RCC 7860 (cell line): Measurements from ENCODE around the gene UBE3C.

ENCODE experiments used
- DNase-seq: peaks from one replicate; pipeline ENCODE4 v3.0.0-alpha.2; 2015; ENCODE audit warnings: low spot score
- FAIRE-seq: peaks from 2 replicates; lab custom pipeline; 2012; peaks lifted over from hg19 to GRCh38; lab: Jason Lieb, UNC

Gene UBE3C

GRCh38 chr7:157282141-157282801, 143.5 kb downstream of the UBE3C start:
- no peak for FAIRE-seq
- DNase-seq = no peak

- DNase-seq (no peak), FAIRE-seq (no peak)
Measured at GRCh38 chr7:157284229-157285014, 145.7 kb downstream of the UBE3C start.

- DNase-seq (no peak), FAIRE-seq (no peak)
Measured at GRCh38 chr7:157291404-157292080, 152.8 kb downstream of the UBE3C start.

- no peak for FAIRE-seq
- no peak for DNase-seq
Measured at GRCh38 chr7:157292258-157292657, 153.5 kb downstream of the UBE3C start.

GRCh38 chr7:157292770-157293412, 154.2 kb downstream of the UBE3C start:
- no peak for DNase-seq
- FAIRE-seq = no peak

- DNase-seq (no peak), FAIRE-seq (no peak)
Measured at GRCh38 chr7:157293413-157293788, 154.7 kb downstream of the UBE3C start.

GRCh38 chr7:157294773-157295172, 156.0 kb downstream of the UBE3C start:
- DNase-seq (no peak), FAIRE-seq (no peak)

GRCh38 chr7:157295338-157295737, 156.6 kb downstream of the UBE3C start:
- DNase-seq = no peak
- FAIRE-seq = no peak

GRCh38 chr7:157297185-157297584, 158.5 kb downstream of the UBE3C start:
- FAIRE-seq (no peak), DNase-seq (no peak)

- DNase-seq (no peak), FAIRE-seq (no peak)
Measured at GRCh38 chr7:157299317-157299612, 160.5 kb downstream of the UBE3C start.

GRCh38 chr7:157299613-157300368, 161.1 kb downstream of the UBE3C start:
- FAIRE-seq = no peak
- DNase-seq = peak; percentile 8

- DNase-seq (no peak), FAIRE-seq (no peak)
Measured at GRCh38 chr7:157300369-157300825, 161.7 kb downstream of the UBE3C start.

GRCh38 chr7:157301610-157302120, 162.9 kb downstream of the UBE3C start:
- FAIRE-seq = no peak
- no peak for DNase-seq

- FAIRE-seq (no peak), DNase-seq (no peak)
Measured at GRCh38 chr7:157306846-157307838, 168.4 kb downstream of the UBE3C start.

GRCh38 chr7:157309988-157310668, 171.4 kb downstream of the UBE3C start:
- DNase-seq (peak; percentile 100), FAIRE-seq (peak; percentile 97)

- FAIRE-seq = no peak
- DNase-seq = peak; percentile 14
Measured at GRCh38 chr7:157310676-157311185, 172.0 kb downstream of the UBE3C start.

GRCh38 chr7:157312941-157313340, 174.2 kb downstream of the UBE3C start:
- DNase-seq (no peak), FAIRE-seq (no peak)

GRCh38 chr7:157313645-157314044, 174.9 kb downstream of the UBE3C start:
- FAIRE-seq = no peak
- no peak for DNase-seq
